Activated gamma-delta T cell treated with anti-CD3 and anti-CD28 coated beads, Interleukin-2, amount 50 U/mL, for 16 hours (primary cell): Measurements from ENCODE around the gene RLF.
A peak's percentile ranks its signal among the peaks of the same experiment; 100 is the strongest.

ENCODE experiments used
- DNase-seq: peaks from one replicate; pipeline ENCODE4 v3.0.0-alpha.2; 2020; ENCODE audit warnings: low read depth

Gene RLF

DNA sequence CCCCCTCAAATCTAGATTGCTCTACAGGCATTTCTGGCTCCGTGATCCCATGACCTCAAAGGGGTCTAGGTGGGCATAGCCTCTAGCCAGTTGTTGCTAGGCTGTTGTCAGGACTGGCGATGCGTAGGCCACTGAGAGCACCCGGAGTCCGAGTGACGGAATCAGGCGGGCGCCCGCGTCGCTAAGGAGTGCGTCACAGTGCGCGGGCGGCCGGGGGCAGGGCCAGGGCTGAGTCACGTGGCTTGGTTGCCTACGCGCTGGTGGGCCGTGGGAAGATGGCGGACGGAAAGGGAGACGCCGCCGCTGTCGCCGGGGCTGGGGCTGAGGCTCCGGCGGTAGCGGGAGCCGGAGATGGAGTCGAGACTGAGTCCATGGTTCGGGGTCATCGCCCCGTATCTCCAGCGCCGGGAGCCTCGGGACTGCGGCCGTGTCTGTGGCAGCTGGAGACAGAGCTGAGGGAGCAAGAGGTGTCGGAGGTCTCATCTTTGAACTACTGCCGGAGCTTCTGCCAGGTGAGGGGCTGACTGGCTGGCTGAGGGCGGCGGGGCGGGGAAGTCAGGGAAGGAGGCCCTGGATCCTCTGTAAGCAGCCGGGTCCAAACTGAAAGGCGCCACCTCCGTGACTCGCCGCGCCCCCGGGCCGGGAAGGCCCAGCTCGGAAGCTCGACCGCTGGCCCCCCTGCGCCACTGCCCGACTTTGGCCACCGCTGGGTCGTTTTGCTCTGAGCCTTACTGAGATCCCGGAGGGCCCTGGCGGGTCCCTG is at the start of gene RLF:
Gene RLF (plus strand): TSS at position 263 of the 763 bp plus-strand sequence. CDS start 13 bp downstream, at position 276.
- peak; percentile 94 for DNase-seq

- DNase-seq = no peak
Measured at GRCh38 chr1:40114400-40114799, 46.8 kb upstream of the RLF start.

GRCh38 chr1:40120128-40120527 is 41.1 kb upstream of the RLF start:
- DNase-seq = no peak

DNA sequence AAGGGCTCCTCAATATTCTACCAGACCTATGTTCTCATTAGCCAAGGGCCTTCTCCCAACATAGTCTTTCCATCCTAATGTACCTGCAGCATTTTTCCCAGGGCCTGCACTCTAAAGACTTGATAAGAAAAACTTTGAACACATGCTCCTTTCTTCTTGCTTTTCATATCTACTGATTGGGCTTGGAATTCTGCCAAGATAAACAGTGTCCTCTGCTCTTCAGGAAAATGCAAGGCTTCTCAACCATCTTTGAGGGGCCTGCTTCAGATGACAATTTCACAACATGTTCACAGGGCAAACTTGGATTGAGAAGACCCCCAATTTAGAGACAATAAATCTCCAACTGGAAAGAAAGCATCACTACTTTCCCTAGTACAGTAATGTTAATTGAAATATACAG is 38.3 kb upstream of the RLF start:
- no peak for DNase-seq

DNA sequence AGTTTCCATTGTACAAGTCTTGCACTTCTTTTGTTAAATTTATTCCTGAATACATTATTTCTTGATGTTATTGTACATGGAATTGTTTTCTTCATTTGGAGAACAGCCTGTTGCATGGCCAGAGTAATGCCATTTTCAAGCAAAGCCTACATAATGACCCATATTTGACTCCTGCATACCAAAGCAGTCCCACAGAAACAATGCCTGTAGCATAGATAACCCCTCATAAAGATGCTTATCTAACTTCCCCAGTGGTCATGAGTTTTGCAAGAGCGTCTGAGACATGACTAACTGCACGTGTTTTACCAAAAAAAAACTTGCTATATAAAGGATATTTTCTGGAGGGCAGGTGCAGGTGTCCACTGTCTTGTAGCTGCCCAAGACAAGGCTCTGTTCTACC is 30.3 kb upstream of the RLF start:
- no peak for DNase-seq

DNA sequence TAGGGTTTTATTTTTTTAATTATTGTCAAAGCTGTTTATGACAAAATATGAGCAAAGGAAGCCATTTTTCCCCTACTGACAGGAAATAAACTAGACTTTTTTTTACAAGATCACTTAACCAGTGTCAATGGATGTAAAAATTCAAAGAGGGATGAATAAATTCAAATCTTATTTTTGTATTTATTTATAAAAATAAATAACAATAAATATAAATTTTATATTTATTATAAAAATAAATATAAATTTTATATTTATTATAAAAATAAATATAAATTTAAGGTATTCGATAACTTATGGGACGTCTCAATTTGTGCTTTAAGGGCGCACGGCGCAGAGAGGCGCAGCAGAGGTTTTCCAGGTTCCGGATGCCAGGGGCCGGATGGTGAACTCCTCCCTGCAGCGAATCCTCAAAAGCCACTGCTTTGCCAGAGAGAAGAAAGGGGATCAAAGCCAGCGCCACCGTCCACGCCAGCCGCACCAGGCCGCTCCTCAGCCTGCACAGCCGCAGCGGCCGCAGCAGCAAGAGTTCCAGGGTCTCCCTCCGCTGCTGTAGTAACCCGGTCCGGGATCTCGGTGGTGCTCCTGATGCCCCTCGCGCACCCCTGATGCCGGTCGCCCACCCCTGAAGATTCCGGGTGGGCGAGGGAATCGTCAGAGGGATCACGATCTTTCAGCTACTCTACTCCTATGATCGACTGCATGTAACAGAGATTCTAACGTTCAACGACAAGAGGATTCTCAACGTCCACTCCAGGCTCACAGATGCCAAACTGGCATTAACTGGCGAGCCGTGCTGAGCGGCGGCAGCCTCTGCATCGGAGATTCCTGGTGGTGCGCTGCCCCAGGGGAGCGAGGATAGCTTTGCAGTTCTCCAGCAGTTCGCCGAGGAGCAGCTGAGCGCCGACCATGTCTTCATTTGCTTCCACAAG is 28.5 kb upstream of the RLF start:
- no peak for DNase-seq

- DNase-seq = no peak
Measured at GRCh38 chr1:40133312-40133665, 27.9 kb upstream of the RLF start.

DNA sequence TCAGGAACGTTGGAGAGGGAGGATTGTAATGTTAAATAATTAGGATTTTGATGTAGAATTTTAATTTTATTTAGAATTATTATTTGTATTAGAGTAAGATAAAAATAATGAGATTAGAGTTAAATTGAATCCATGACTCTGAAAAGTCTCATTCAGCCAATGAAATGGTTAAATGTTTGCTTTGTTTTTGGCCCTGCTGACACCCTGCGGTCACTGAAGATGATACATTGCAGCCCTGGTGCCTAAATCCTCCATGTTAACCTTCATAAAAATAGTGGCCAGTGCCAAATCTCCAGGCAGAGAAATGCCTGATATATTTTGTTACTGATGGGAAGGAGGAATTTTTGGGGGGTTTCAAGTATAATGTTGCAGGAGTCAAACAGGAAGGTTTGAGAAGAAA is 27.3 kb upstream of the RLF start:
- no peak for DNase-seq

GRCh38 chr1:40140211-40140973 is 20.8 kb upstream of the RLF start:
- DNase-seq = no peak

- DNase-seq = no peak
Measured at GRCh38 chr1:40141878-40142535, 19.2 kb upstream of the RLF start.

DNA sequence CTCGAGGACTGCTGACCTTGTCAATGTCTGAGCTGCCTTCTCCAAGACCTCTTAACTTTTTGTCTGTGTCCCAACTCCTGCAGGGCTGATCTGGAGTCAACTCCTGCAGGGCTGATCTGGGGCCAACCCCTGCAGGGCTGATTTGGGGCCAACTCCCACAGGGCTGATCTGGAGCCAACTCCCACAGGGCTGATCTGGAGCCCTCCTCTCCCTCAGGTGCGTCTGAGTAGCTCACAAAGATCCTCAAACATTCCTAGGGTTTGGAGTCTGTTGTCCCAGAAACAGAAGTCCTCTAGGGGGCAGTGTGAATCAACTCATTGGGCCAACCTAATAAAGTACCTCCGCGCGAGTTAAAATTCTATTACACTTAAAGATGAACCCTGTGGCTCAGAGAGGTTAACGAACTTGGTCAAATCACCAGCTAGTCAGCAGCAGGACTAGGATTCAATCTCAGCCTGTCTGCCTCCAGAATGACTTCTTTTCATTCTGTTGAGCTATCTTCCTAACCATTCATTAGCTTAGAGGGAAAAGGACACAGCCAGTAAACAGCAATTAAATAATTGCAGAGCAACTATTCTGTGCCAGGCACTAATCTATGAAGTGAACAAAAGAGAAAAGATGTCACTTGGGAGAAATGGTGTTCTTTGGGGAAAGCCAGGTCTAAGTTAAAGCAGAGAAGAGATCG is 17.2 kb upstream of the RLF start:
- peak; percentile 31 for DNase-seq

DNA sequence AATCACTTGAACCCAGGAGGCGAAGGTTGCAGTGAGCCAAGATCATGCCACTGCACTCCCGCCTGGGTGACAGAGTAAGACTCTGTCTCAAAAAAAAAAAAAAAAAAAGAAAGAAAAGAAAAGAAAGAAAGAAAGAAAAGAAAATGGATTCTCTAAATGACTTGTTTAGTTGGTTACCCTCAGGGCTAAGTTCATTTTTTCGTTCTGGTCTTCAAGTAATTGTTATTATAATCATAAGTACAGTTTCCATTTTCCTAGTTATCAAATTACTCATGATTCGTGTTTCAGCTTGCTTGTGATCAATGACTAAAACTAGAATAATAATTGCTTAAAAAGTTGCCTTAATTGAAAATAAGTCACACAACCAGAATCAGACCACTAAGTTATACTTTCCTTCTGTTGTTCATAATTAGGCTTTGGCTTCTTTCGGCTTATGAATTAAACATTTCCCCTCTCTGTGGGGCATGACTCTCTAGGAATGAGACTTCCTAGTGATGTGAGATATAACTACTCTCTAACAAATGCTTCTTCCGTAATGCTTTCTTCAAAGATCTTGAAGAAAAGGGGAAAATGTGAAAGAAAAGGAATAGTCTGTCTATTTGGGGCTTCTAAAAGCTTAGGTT is 9.6 kb upstream of the RLF start:
- DNase-seq = no peak

DNA sequence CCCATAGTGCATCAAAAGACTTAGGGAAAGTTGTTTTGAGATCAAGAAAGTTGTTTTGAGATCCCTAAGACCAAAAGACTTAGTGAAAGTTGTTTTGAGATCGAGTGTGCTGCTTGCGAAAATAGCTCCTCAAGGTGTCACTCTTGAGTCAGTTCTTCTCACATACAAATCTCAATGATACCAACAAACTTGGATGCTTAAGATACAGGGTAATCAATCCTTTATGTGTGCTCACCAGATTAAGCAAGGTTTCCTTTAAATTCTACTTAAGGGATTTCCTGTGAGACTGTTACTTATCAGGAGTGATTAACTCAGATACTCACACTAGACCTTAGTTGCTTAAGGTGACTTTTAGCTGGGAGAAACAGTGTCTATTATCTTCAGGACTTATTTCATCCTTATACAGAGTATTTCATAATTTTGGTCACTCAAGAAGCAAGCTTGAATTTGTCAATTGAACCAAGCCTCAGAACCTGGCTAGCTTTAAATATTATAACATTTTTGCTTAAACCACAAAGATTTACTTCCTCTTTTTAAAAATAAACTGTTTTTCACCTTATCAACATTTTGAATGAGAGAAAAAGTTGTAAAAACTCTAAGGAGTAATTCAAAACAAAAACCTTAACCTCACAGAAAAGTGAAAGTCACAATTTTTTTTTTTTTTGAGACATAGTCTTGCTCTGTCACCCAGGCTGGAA is 8.0 kb upstream of the RLF start:
- no peak for DNase-seq

- no peak for DNase-seq
Measured at GRCh38 chr1:40155135-40155534, 6.1 kb upstream of the RLF start.

- no peak for DNase-seq
Measured at GRCh38 chr1:40155910-40156309, 5.3 kb upstream of the RLF start.

DNA sequence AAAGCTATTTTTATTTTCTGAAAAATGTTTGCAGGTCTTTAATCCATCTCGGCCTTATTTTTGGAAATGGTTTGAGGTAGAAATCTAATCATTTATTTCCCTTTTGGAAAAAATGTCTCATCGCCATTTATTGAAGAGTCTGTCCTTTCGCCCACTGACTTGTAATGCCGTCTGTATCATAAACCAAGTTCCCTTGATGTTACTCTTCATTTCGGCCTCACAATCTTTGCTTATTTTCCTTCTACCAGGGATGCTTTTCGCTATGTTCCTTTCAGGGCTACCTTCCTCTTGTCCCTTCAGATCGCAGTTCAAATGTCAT is 422 bp upstream of the RLF start:
- no peak for DNase-seq

- DNase-seq = no peak
Measured at GRCh38 chr1:40161888-40162397, 756 bp downstream of the RLF start.

DNA sequence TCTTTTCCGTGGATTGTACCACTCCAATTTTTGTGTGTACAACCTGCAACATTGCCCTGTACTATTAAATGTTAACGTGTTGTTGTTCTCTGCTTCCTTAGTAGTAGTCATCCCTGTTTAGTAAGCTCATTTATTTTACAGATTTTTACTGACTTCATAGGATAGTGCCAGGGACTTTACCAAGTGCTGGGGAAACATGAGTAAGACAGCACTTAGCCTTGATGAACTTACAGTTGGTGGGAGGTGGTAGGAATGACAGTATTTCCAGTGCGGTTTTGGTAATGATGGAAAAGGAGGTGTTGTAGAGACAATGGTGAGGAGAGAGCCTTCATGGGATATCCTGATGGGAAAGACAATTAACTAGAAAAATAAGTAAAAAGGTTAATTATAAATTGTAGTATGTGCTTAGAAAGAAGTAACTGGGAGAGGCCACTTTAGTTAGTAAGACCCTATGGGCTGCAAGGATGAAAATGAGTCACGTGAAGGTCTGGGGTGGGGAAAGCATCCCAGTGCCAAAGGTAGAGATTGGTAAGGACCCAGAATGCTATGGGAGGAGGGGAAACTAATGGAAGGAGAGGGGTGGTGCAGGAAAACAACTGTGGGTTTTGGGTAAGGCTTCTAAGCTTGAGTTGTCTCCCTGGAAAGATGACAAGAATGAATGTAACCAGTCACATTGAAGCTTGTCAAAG is 1.7 kb downstream of the RLF start:
- DNase-seq = no peak

- DNase-seq = no peak
Measured at GRCh38 chr1:40167317-40167716, 6.1 kb downstream of the RLF start.

GRCh38 chr1:40171036-40171435 is 9.8 kb downstream of the RLF start:
- no peak for DNase-seq
